GM18861 (cell line): ENCODE data around the gene SMC1B.
A peak's percentile ranks its signal among the peaks of the same experiment; 100 is the strongest.
"Not testable (repeated sequence)": the region's sequence is repeated elsewhere in the genome, so short reads cannot be mapped to it uniquely, and the experiment has no call there.

Source experiments
- ATAC-seq: cut with Tn5 transposase; IDR thresholded peaks from one replicate; pipeline ENCODE4 v1.9.1; 2021; ENCODE audit not compliant: unreplicated experiment

Gene SMC1B

GRCh38 chr22:45421349-45422055 is 8.1 kb upstream of the SMC1B start:
- ATAC-seq: no peak

- ATAC-seq: no peak
Observed at GRCh38 chr22:45420539-45420938, 7.1 kb upstream of the SMC1B start.

GRCh38 chr22:45420011-45420410 is 6.6 kb upstream of the SMC1B start:
- ATAC-seq: no peak

- ATAC-seq: no peak
Observed at GRCh38 chr22:45418770-45419138, 5.4 kb upstream of the SMC1B start.

GRCh38 chr22:45418056-45418769 is 4.8 kb upstream of the SMC1B start:
- ATAC-seq: no peak

GRCh38 chr22:45413013-45413367 is 409 bp downstream of the SMC1B start:
- no peak for ATAC-seq

GRCh38 chr22:45407793-45408192 is 5.6 kb downstream of the SMC1B start:
- no peak for ATAC-seq

GRCh38 chr22:45402466-45402985 is 10.9 kb downstream of the SMC1B start:
- ATAC-seq: no peak

GRCh38 chr22:45399712-45400445 is 13.5 kb downstream of the SMC1B start:
- no peak for ATAC-seq

GRCh38 chr22:45398214-45398613 is 15.2 kb downstream of the SMC1B start:
- no peak for ATAC-seq

GRCh38 chr22:45397806-45398205 is 15.6 kb downstream of the SMC1B start:
- no peak for ATAC-seq

- ATAC-seq: no peak
Observed at GRCh38 chr22:45389546-45389945, 23.9 kb downstream of the SMC1B start.

GRCh38 chr22:45381348-45381747 is 32.1 kb downstream of the SMC1B start:
- ATAC-seq: no peak

- ATAC-seq: no peak
Observed at GRCh38 chr22:45376703-45377102, 36.7 kb downstream of the SMC1B start.

- peak; percentile 56 for ATAC-seq
Observed at GRCh38 chr22:45376009-45376408, 37.4 kb downstream of the SMC1B start.

- not testable (repeated sequence) for ATAC-seq
Observed at GRCh38 chr22:45373592-45373991, 39.8 kb downstream of the SMC1B start.

- ATAC-seq: no peak
Observed at GRCh38 chr22:45366713-45367112, 46.7 kb downstream of the SMC1B start.

- no peak for ATAC-seq
Observed at GRCh38 chr22:45359627-45360026, 53.8 kb downstream of the SMC1B start.

- no peak for ATAC-seq
Observed at GRCh38 chr22:45358127-45358526, 55.3 kb downstream of the SMC1B start.

- no peak for ATAC-seq
Observed at GRCh38 chr22:45357490-45357889, 55.9 kb downstream of the SMC1B start.

GRCh38 chr22:45353786-45354185 is 59.6 kb downstream of the SMC1B start:
- ATAC-seq: no peak

GRCh38 chr22:45352757-45353156 is 60.6 kb downstream of the SMC1B start:
- ATAC-seq: not testable (repeated sequence)
